Right atrium auricular region (tissue), 2 donors: ENCODE results near the gene LINGO4. TPM values are rescaled to one million over a fixed set of nuclear protein-coding genes. Genes with fewer than 3 reads are reported as not detected.

Experiments used
- DNase-seq: peaks from one replicate; pipeline ENCODE4 v3.0.0-alpha.2; 2019; ENCODE audit warnings: low spot score
- H3K27ac ChIP-seq, 2 donors: fragments of 200-600 bp; sonication (generic); 1 replicate in 1 of 2; 2 replicates in 1 of 2; pipeline ENCODE4 v1.5.1; 2016 to 2019
- H3K27me3 ChIP-seq, 2 donors: fragments of 200-600 bp; sonication (generic); one replicate each; pipeline versions ENCODE4 v1.5.1 to v1.6.0; 2017 to 2019
- H3K36me3 ChIP-seq: fragments of 200-600 bp; sonication (generic); one replicate; pipeline ENCODE4 v1.5.1; 2016
- H3K4me1 ChIP-seq, 2 donors: fragments of 200-600 bp; sonication (generic); one replicate each; pipeline versions ENCODE4 v1.5.1 to v1.6.0; 2017 to 2019
- H3K4me3 ChIP-seq, 2 donors: fragments of 200-600 bp; sonication (generic); 1 replicate in 1 of 2; 2 replicates in 1 of 2; pipeline ENCODE4 v1.5.1; 2017 to 2019; ENCODE audit warnings: mild to moderate bottlenecking in 1 of 2, moderate library complexity in 1 of 2
- H3K9me3 ChIP-seq, 2 donors: fragments of 200-600 bp; sonication (generic); one replicate each; pipeline ENCODE4 v1.5.1; 2019
- total RNA-seq, 2 donors: library from RNA; depleted of rRNA; stranded (reverse); fragments of >200 nt; gene quantifications; one replicate each; pipeline ENCODE4 v1.1.0, GENCODE V29; 2016
- TF ChIP-seq, protein P1 (sequence below), 2 donors: fragments of 200-600 bp; sonication (generic); IDR thresholded peaks; one replicate each; pipeline ENCODE4 v1.5.1; 2019; ENCODE audit warnings: antibody characterized with exemption in 2 of 2

The LINGO4 gene
- total RNA-seq, 2 donors from 2014 or later, result 0.20 to 0.33 TPM

DNA sequence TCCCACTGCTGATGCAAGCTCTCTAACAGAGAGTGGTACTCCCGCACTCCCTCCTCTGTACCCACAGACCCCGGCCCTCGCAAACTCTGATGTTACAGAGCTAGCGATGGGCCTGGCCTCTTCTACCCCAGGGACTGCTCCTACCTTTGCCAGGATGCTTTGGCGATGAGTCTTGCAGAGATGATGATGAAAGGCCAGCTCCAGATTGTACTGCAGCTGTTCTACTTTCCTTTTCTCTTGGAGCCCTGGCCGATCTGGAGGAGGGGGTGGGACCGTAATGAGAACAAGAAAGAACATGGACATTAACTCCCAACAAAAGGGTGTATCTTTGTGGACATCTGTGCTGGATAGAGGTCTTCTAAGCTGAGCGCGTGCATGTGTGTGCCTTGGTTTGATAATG lies 6.0 kb upstream of the LINGO4 start:
- no peak for DNase-seq
- Histone ChIP-seq H3K4me3 (no peak overlapping the region), H3K27ac (no peak overlapping the region), H3K27me3 (no peaks in the 10 kb centered on the region), H3K4me1 (no peaks in the 10 kb centered on the region), H3K9me3 (no peaks in the 10 kb centered on the region), H3K36me3 (no peaks in the 10 kb centered on the region)
- TF ChIP-seq, protein P1, sequence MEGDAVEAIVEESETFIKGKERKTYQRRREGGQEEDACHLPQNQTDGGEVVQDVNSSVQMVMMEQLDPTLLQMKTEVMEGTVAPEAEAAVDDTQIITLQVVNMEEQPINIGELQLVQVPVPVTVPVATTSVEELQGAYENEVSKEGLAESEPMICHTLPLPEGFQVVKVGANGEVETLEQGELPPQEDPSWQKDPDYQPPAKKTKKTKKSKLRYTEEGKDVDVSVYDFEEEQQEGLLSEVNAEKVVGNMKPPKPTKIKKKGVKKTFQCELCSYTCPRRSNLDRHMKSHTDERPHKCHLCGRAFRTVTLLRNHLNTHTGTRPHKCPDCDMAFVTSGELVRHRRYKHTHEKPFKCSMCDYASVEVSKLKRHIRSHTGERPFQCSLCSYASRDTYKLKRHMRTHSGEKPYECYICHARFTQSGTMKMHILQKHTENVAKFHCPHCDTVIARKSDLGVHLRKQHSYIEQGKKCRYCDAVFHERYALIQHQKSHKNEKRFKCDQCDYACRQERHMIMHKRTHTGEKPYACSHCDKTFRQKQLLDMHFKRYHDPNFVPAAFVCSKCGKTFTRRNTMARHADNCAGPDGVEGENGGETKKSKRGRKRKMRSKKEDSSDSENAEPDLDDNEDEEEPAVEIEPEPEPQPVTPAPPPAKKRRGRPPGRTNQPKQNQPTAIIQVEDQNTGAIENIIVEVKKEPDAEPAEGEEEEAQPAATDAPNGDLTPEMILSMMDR (IDR thresholded peaks at IDR 0.05), result no peak

DNA sequence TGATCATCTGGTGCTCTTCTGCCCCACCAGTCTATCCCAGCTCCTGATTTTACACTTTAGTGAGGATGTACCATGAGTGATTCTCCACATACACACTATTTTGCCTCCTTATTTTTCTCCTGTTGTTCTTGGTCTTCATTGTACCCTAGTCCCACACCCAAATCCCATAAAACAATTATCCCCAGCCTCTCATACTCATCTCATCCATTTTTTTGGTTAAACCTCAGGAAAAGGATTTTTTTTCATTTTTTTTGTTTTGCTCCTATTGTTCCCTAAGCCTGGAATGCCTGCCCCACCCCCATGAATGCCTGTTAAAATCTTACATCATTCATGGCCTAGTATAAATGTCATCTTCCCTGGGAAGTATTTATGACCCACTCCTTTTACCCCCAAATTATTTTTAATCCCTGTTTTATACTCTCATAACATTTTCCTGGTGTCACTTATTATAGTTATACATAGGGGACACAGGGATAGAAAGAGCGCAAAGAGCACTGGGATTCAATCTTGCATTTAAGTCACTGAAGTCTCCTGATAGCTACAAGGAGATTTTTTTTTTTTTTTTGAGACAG lies 4.9 kb upstream of the LINGO4 start:
- TF ChIP-seq, protein P1 (IDR thresholded peaks at IDR 0.05), result no peak
- Histone ChIP-seq H3K4me3 (no peak overlapping the region), H3K27ac (no peak overlapping the region), H3K36me3 (no peaks in the 10 kb centered on the region), H3K4me1 (no peaks in the 10 kb centered on the region), H3K27me3 (no peaks in the 10 kb centered on the region), H3K9me3 (no peaks in the 10 kb centered on the region)
- DNase-seq, result no peak

DNA sequence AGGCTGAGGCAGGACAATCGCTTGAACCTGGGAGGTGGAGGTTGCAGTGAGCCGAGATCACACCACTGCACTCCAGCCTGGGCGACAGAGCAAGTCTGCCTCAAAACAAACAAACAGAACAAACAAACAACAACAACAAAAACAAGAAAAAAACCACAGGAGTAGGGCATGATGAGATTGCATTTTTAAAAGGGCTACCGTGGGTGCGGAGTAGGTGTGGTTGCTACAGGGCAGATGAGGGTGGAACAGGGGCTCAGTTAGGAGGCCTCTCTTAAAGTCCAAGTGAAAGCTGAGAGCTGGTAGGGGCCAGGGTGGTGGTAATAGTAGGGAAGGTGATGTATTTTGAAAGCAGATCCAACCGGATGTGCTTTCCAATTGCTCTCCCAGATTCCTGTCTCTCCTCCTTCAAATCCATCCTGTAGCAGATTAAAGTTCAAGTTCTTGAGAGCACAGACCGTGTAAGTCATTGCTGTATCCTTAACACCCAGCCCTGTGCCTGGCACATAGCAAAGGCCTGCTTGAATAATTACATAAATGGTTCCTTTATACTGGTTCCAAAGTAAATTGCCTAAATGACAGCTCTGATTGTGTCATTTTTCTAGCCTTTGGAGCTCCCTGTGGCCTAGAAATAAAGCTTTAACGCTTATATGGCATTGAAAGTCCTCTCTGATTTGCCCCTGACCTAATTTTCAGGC lies 4.2 kb upstream of the LINGO4 start:
- Histone ChIP-seq H3K27me3 (no peaks in the 10 kb centered on the region), H3K4me3 (no peak overlapping the region), H3K36me3 (no peaks in the 10 kb centered on the region), H3K9me3 (no peaks in the 10 kb centered on the region), H3K27ac (no peak overlapping the region), H3K4me1 (no peaks in the 10 kb centered on the region)
- no peak for DNase-seq
- TF ChIP-seq, protein P1 (IDR thresholded peaks at IDR 0.05), result no peak

DNA sequence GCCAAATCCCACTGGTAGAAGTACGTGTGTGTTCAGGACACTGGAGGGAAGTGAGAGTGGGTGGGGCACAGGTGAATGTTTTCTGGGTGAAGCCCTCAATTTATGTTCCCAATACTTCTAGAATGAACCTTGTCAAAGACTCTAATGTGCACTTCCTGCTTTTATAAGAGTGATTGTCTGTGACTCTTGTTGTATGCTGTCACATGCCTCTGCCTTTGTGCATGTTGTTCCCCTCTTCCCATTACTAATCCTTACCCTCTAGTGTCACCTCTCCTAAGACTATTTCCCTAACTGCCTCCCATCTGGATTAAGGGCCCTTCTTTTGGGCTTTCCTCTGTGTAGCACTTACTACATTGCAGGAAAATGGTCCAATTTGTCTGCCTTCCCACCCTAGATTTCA lies 2.5 kb upstream of the LINGO4 start:
- H3K27ac ChIP-seq, result no peak overlapping the region
- H3K36me3 ChIP-seq, result no peaks in the 10 kb centered on the region
- TF ChIP-seq, protein P1 (IDR thresholded peaks at IDR 0.05), result no peak
- no peaks in the 10 kb centered on the region for H3K9me3 ChIP-seq
- no peak for DNase-seq
- no peaks in the 10 kb centered on the region for H3K27me3 ChIP-seq
- no peaks in the 10 kb centered on the region for H3K4me1 ChIP-seq
- no peak overlapping the region for H3K4me3 ChIP-seq

DNA sequence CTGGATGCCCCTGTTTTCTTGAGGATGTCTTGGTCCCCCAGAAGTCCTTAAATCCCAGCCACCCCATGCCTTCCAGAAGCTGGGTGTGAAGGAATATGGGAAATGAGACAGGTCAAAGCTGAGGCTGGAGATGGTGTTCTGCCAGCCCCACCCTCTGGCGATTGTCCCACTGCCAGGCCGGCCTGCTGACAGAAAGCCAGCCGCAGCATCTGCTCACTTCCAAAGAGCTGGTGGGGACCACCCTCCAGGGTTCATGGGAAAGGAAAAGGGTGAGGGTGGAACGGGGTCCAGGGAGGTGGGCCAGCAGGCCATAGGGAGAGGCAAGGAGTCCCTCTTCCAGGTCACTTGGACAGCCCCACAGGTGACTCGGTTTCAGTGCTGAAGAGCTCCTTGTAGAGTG lies 1.9 kb upstream of the LINGO4 start:
- Histone ChIP-seq H3K4me1 (no peaks in the 10 kb centered on the region), H3K9me3 (no peaks in the 10 kb centered on the region), H3K27ac (no peak overlapping the region), H3K4me3 (no peak overlapping the region), H3K36me3 (no peaks in the 10 kb centered on the region), H3K27me3 (no peaks in the 10 kb centered on the region)
- no peak for DNase-seq
- TF ChIP-seq, protein P1 (IDR thresholded peaks at IDR 0.05), result no peak

DNA sequence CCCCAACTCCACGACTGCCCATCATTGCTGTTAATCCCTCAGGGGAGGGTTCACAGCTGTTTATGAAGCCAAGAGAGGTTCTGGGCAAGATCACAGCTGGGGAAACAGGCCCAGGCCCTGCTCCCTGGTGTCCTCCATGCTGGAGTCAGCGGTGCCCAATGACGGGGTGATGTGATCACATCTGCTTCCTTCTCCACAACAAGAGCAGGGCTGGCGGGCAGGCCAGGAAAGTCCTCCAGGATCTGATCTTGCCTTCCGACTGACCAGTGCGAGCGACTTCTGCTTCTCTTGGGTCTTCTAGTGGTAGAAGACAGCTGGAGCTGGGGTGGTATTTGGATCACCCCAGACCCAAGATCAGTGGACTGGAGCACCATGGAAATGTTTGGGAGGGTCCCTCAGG lies 951 bp upstream of the LINGO4 start:
- Histone ChIP-seq H3K27me3 (no peaks in the 10 kb centered on the region), H3K27ac (no peak overlapping the region), H3K4me1 (no peaks in the 10 kb centered on the region), H3K36me3 (no peaks in the 10 kb centered on the region), H3K4me3 (no peak overlapping the region), H3K9me3 (no peaks in the 10 kb centered on the region)
- TF ChIP-seq, protein P1 (IDR thresholded peaks at IDR 0.05), result no peak
- no peak for DNase-seq
